T1000 (cell line): Measurements from ENCODE around the gene UCN2.

ENCODE experiments used
- DNase-seq: peaks from one replicate; lab custom pipeline; 2025; ENCODE audit warnings: mixed read lengths; lab: John Stamatoyannopoulos, UW

Gene UCN2

GRCh38 chr3:48563382-48563918 lies at the start of gene UCN2:
Gene UCN2, minus strand, starts transcription at chr3:48563781. Its CDS starts 657 bp downstream, at chr3:48563124.
- DNase-seq = peak; percentile 53

- DNase-seq = no peak
Observed at GRCh38 chr3:48612309-48612708, 48.7 kb upstream of the UCN2 start.

GRCh38 chr3:48609088-48610005 lies 45.8 kb upstream of the UCN2 start, which contains the start of gene UQCRC1:
Gene UQCRC1, minus strand, starts transcription at chr3:48609646. Its CDS starts 26 bp downstream, at chr3:48609620.
- DNase-seq = peak; percentile 91

- no peak for DNase-seq
Observed at GRCh38 chr3:48607519-48607918, 43.9 kb upstream of the UCN2 start.

- no peak for DNase-seq
Observed at GRCh38 chr3:48601622-48601994, 38.0 kb upstream of the UCN2 start.

GRCh38 chr3:48600711-48601621 lies 37.4 kb upstream of the UCN2 start:
- DNase-seq = no peak

- no peak for DNase-seq
Observed at GRCh38 chr3:48599509-48600285, 36.1 kb upstream of the UCN2 start.

- no peak for DNase-seq
Observed at GRCh38 chr3:48599077-48599501, 35.5 kb upstream of the UCN2 start.

- DNase-seq = peak; percentile 93
Observed at GRCh38 chr3:48598323-48599076, 34.9 kb upstream of the UCN2 start.

GRCh38 chr3:48597408-48597800 lies 33.8 kb upstream of the UCN2 start:
- DNase-seq = no peak

GRCh38 chr3:48596676-48597407 lies 33.3 kb upstream of the UCN2 start:
- no peak for DNase-seq

GRCh38 chr3:48596157-48596556 lies 32.6 kb upstream of the UCN2 start:
- DNase-seq = no peak

- peak; percentile 98 for DNase-seq
Observed at GRCh38 chr3:48595526-48596121, 32.0 kb upstream of the UCN2 start.

- DNase-seq = no peak
Observed at GRCh38 chr3:48595075-48595525, 31.5 kb upstream of the UCN2 start, which contains the start of gene COL7A1. Gene COL7A1, minus strand, starts transcription at chr3:48595329. Its CDS starts 170 bp downstream, at chr3:48595159.

- no peak for DNase-seq
Observed at GRCh38 chr3:48594417-48595049, 31.0 kb upstream of the UCN2 start.

- no peak for DNase-seq
Observed at GRCh38 chr3:48593337-48593736, 29.8 kb upstream of the UCN2 start.

GRCh38 chr3:48592519-48593087 lies 29.0 kb upstream of the UCN2 start:
- DNase-seq = no peak

- DNase-seq = no peak
Observed at GRCh38 chr3:48591886-48592518, 28.4 kb upstream of the UCN2 start.
